Trophoblast cell (in vitro differentiated cells and primary cell): ENCODE data around the gene RPL37A.

ENCODE experiments used
- DNase-seq, 2 donors: peaks; one replicate each; pipeline ENCODE4 v3.0.0-alpha.2; 2016
- H2AFZ ChIP-seq: 2 replicates; pipeline ENCODE4 v1.6.1; 2013; ENCODE audit warnings: low read length, moderate library complexity, mild to moderate bottlenecking; ENCODE audit not compliant: insufficient read depth, poor library complexity
- H2AK5ac ChIP-seq: 2 replicates; pipeline ENCODE4 v1.6.1; 2013; ENCODE audit warnings: mild to moderate bottlenecking, low read length
- H2BK120ac ChIP-seq: 2 replicates; pipeline ENCODE4 v1.6.1; 2013; ENCODE audit warnings: low read length, mild to moderate bottlenecking, moderate library complexity; ENCODE audit not compliant: insufficient read depth, poor library complexity
- H2BK12ac ChIP-seq: 2 replicates; pipeline ENCODE4 v1.6.1; 2013; ENCODE audit warnings: mild to moderate bottlenecking, low read length, moderate library complexity
- H2BK5ac ChIP-seq: 2 replicates; pipeline ENCODE4 v1.6.1; 2013; ENCODE audit warnings: low read length, low read depth, moderate library complexity, mild to moderate bottlenecking; ENCODE audit not compliant: poor library complexity
- H3K14ac ChIP-seq: 2 replicates; pipeline ENCODE4 v1.6.1; 2013; ENCODE audit warnings: mild to moderate bottlenecking, low read length
- H3K18ac ChIP-seq: 2 replicates; pipeline ENCODE4 v1.6.1; 2013; ENCODE audit warnings: mild to moderate bottlenecking, low read length
- H3K23ac ChIP-seq: 2 replicates; pipeline ENCODE4 v1.6.1; 2013; ENCODE audit warnings: low read length
- H3K27ac ChIP-seq: 2 replicates; pipeline ENCODE4 v1.5.1; 2013; ENCODE audit warnings: low read depth, mild to moderate bottlenecking, inconsistent platforms, low read length, moderate library complexity
- H3K27me3 ChIP-seq: 2 replicates; pipeline ENCODE4 v1.6.1; 2013; ENCODE audit warnings: inconsistent platforms, mild to moderate bottlenecking, low read length, moderate library complexity; ENCODE audit not compliant: insufficient read depth
- H3K36me3 ChIP-seq, 2 experiments: 1 replicate in 1 of 2; 2 replicates in 1 of 2; pipeline ENCODE4 v1.6.1; 2013; ENCODE audit warnings: low read length in 2 of 2, mild to moderate bottlenecking in 2 of 2, moderate library complexity in 1 of 2; ENCODE audit not compliant: insufficient read depth in 2 of 2, control insufficient read depth in 1 of 2
- H3K4ac ChIP-seq: 2 replicates; pipeline ENCODE4 v1.6.1; 2013; ENCODE audit warnings: low read depth, mild to moderate bottlenecking, low read length, moderate library complexity
- H3K4me1 ChIP-seq, 2 experiments: 1 replicate in 1 of 2; 2 replicates in 1 of 2; pipeline ENCODE4 v1.6.1; 2013; ENCODE audit warnings: low read length in 2 of 2, mild to moderate bottlenecking in 2 of 2, moderate library complexity in 1 of 2; ENCODE audit not compliant: insufficient read depth in 2 of 2, control insufficient read depth in 1 of 2
- H3K4me2 ChIP-seq: 2 replicates; pipeline ENCODE4 v1.6.1; 2013; ENCODE audit warnings: inconsistent platforms, mild to moderate bottlenecking, low read length, moderate library complexity
- H3K4me3 ChIP-seq: 2 replicates; pipeline ENCODE4 v1.5.1; 2013; ENCODE audit warnings: mild to moderate bottlenecking, low read depth, low read length, inconsistent platforms
- H3K79me1 ChIP-seq: one replicate; pipeline ENCODE4 v1.6.1; 2013; ENCODE audit warnings: low read length
- H3K79me2 ChIP-seq: 2 replicates; pipeline ENCODE4 v1.6.1; 2013; ENCODE audit warnings: low read length, mild to moderate bottlenecking; ENCODE audit not compliant: control insufficient read depth, insufficient read depth, poor library complexity
- H3K9ac ChIP-seq: 2 replicates; pipeline ENCODE4 v1.6.1; 2013; ENCODE audit warnings: mild to moderate bottlenecking, low read length
- H3K9me3 ChIP-seq: 2 replicates; pipeline ENCODE4 v1.6.1; 2013; ENCODE audit warnings: low read depth, mild to moderate bottlenecking, control low read depth, inconsistent platforms, low read length; ENCODE audit not compliant: insufficient read depth
- H4K12ac ChIP-seq: 2 replicates; pipeline ENCODE4 v1.6.1; 2013; ENCODE audit warnings: low read depth, mild to moderate bottlenecking, low read length, moderate library complexity
- H4K8ac ChIP-seq: 2 replicates; pipeline ENCODE4 v1.6.1; 2013; ENCODE audit warnings: low read depth, mild to moderate bottlenecking, low read length, moderate library complexity
- H4K91ac ChIP-seq: one replicate; pipeline ENCODE4 v1.6.1; 2013; ENCODE audit warnings: low read depth, mild to moderate bottlenecking, low read length, moderate library complexity
- WGBS: extraction: QIAGEN DNeasy Blood & Tissue Kit; methylation state at CpG from one replicate; pipeline ENCODE4 v1.1.7; 2013; ENCODE audit warnings: missing lambda C conversion rate; ENCODE audit not compliant: insufficient read length, insufficient coverage; ENCODE audit errors: extremely low coverage; 5-methylcytosine and 5-hydroxymethylcytosine counted together

RPL37A gene

GRCh38 chr2:216463148-216463547 is 35.5 kb upstream of the RPL37A start:
- H3K4ac ChIP-seq = no peak overlapping the region
- H3K4me2 ChIP-seq = no peak overlapping the region
- H2BK12ac ChIP-seq = no peak overlapping the region
- no peak overlapping the region for H4K8ac ChIP-seq
- H3K4me1 ChIP-seq = no peaks in the 10 kb centered on the region
- no peak overlapping the region for H3K14ac ChIP-seq
- no peak overlapping the region for H2BK120ac ChIP-seq
- H4K12ac ChIP-seq = no peak overlapping the region
- peaks cover 9% of the 10 kb centered on the region in 2 experiments for H3K36me3 ChIP-seq
- no peak overlapping the region for H3K4me3 ChIP-seq
- H3K27me3 ChIP-seq = no peaks in the 10 kb centered on the region
- DNase-seq = no peak
- no peak overlapping the region for H2BK5ac ChIP-seq
- no peaks in the 10 kb centered on the region for H3K79me1 ChIP-seq
- no peak overlapping the region for H3K27ac ChIP-seq
- H4K91ac ChIP-seq = no peak overlapping the region
- H2AFZ ChIP-seq = no peak overlapping the region
- no peak overlapping the region for H2AK5ac ChIP-seq
- H3K23ac ChIP-seq = no peak overlapping the region
- no peaks in the 10 kb centered on the region for H3K79me2 ChIP-seq
- H3K18ac ChIP-seq = no peak overlapping the region
- H3K9ac ChIP-seq = no peak overlapping the region
- no CpG with 5 or more reads among the region's 2 CpGs for WGBS
- no peaks in the 10 kb centered on the region for H3K9me3 ChIP-seq

GRCh38 chr2:216464104-216464720 is 34.4 kb upstream of the RPL37A start:
- no peak overlapping the region for H4K8ac ChIP-seq
- H2BK5ac ChIP-seq = no peak overlapping the region
- H3K4me1 ChIP-seq = no peaks in the 10 kb centered on the region
- peaks cover 9 to 11% of the 10 kb centered on the region in 2 experiments for H3K36me3 ChIP-seq
- H4K91ac ChIP-seq = no peak overlapping the region
- H4K12ac ChIP-seq = no peak overlapping the region
- no peak overlapping the region for H3K4me3 ChIP-seq
- no peak overlapping the region for H3K4ac ChIP-seq
- H3K27ac ChIP-seq = no peak overlapping the region
- H2BK12ac ChIP-seq = no peak overlapping the region
- no peak overlapping the region for H3K4me2 ChIP-seq
- H2AFZ ChIP-seq = no peak overlapping the region
- WGBS = no CpG with 5 or more reads among the region's 6 CpGs
- no peak overlapping the region for H2BK120ac ChIP-seq
- H3K23ac ChIP-seq = no peak overlapping the region
- no peak for DNase-seq
- no peaks in the 10 kb centered on the region for H3K9me3 ChIP-seq
- no peaks in the 10 kb centered on the region for H3K27me3 ChIP-seq
- H3K14ac ChIP-seq = no peak overlapping the region
- H2AK5ac ChIP-seq = no peak overlapping the region
- H3K9ac ChIP-seq = no peak overlapping the region
- H3K79me2 ChIP-seq = no peaks in the 10 kb centered on the region
- H3K18ac ChIP-seq = no peak overlapping the region
- no peaks in the 10 kb centered on the region for H3K79me1 ChIP-seq

DNA sequence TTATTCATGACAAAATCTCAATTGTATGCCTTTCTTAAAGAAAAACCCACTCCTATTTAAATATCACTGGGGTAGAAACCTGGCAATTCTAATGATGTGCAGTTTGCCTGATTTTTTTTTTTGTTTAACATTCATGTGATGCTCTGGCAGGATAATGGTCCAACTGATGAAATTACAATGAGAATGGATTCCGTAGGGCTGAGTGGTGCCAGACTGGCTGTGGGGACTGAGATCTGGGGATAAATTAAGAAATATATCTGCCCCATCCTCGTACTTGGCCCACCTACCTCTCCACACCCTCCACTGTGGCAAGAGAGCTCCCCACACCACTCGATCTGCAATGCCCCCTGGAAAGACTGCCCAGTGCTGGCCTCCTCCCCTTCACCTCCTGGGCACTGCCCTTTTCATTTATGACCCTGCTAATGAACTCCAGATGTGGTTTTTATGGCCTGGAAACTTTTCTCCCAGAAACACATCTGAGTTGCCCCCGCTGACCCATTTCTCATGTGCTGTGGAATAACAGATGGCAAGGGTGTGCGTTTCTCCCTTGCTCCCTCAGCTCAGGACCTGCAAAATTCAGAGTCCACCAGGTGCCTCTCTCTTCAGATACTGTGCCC is 33.0 kb upstream of the RPL37A start:
- Histone ChIP-seq H2BK5ac (no peak overlapping the region), H3K79me2 (no peaks in the 10 kb centered on the region), H2BK12ac (no peak overlapping the region), H3K27ac (no peak overlapping the region), H3K14ac (no peak overlapping the region), H3K4me1 (peaks cover 0 to 2% of the 10 kb centered on the region in 2 experiments), H3K4me2 (no peak overlapping the region), H3K4me3 (no peak overlapping the region), H3K4ac (no peak overlapping the region), H2AK5ac (no peak overlapping the region), H2BK120ac (no peak overlapping the region), H3K23ac (no peak overlapping the region), H4K12ac (no peak overlapping the region), H3K36me3 (peaks cover 9 to 13% of the 10 kb centered on the region in 2 experiments), H3K9ac (no peak overlapping the region), H3K18ac (no peak overlapping the region), H4K91ac (no peak overlapping the region), H3K79me1 (no peaks in the 10 kb centered on the region), H3K9me3 (no peaks in the 10 kb centered on the region), H2AFZ (no peak overlapping the region), H4K8ac (no peak overlapping the region), H3K27me3 (no peaks in the 10 kb centered on the region)
- no peak for DNase-seq
- WGBS = no CpG with 5 or more reads among the region's 5 CpGs

DNA sequence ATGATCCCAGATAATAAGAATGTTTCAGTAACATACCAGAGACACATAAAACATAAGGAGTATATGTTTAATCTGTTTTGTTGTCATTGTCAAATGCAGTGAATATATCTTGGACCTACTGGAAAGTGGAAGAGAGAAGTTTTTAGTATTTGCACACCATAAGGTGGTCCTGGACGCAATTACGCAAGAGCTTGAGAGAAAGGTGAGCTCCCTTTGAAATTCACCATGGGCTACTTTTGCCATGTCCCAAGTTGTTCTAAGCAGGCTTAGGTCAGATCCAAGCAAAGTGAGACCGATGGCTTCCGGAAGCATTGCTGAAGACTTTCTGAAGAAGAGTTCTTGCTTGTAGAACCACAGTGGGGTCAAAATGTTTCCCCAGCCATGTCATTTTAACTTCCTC is 30.8 kb upstream of the RPL37A start:
- Histone ChIP-seq H3K14ac (no peak overlapping the region), H3K79me1 (no peaks in the 10 kb centered on the region), H3K4me3 (no peak overlapping the region), H3K4me1 (peaks cover 0 to 2% of the 10 kb centered on the region in 2 experiments), H3K27me3 (no peaks in the 10 kb centered on the region), H3K9me3 (no peaks in the 10 kb centered on the region), H4K12ac (no peak overlapping the region), H3K9ac (no peak overlapping the region), H2BK120ac (no peak overlapping the region), H3K79me2 (no peaks in the 10 kb centered on the region), H2BK12ac (no peak overlapping the region), H4K8ac (no peak overlapping the region), H3K36me3 (peaks cover 13 to 15% of the 10 kb centered on the region in 2 experiments), H3K18ac (no peak overlapping the region), H2AK5ac (no peak overlapping the region), H3K27ac (no peak overlapping the region), H3K23ac (no peak overlapping the region), H4K91ac (no peak overlapping the region), H3K4ac (no peak overlapping the region), H2AFZ (no peak overlapping the region), H2BK5ac (no peak overlapping the region), H3K4me2 (no peak overlapping the region)
- no peak for DNase-seq
- no CpG with 5 or more reads among the region's 4 CpGs for WGBS
